CD8-positive, alpha-beta T cell (primary cell): ENCODE measurements around the gene CYP1B1. TPM values are rescaled to one million over a fixed set of nuclear protein-coding genes. Genes with fewer than 3 reads are reported as not detected.

Experiments
- total RNA-seq, 46 experiments: library from RNA in 2 of 46; stranded (reverse) in 2 of 46; gene quantifications; one replicate each; pipeline ENCODE4 v1.2.3 and lab custom pipeline; 2021 to 2026

Gene CYP1B1
- total RNA-seq, 2 experiments from 2014 or later: not detected

Other genes with a start within 250 kb of the CYP1B1 start
- gene RMDN2, start 150.9 kb downstream of the CYP1B1 start, total RNA-seq: 1 to 10 TPM; 3.4 to 3.9 TPM